ENCODE data around the gene ITK. TPM values are rescaled to one million over a fixed set of nuclear protein-coding genes. Genes with fewer than 3 reads are reported as not detected.

The ITK gene
- total and polyA plus RNA-seq, 2 of the 8 experiments (the other 6 are each of a cell fraction or from before 2014, with no cell fraction given) = 0.05 TPM; not detected in 1

DNA sequence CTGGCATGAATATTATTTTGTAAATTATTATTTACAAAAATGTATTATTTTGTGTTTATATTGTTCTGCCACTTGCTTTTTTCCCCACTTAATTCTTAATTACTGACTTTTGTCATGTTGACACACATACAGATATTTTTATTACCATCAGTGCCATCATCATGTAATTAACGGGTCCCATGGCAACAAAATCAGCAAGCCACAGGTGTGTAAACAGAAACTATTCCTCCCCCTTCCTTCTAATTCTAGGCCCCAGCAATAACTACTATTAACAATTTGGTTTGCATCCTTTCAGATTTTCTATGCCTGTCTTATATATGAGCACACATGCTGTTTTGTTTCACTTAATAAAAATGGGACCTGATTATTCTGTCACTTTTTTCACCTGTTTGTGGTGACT, 114.6 kb downstream of the ITK start:
- Histone ChIP-seq H3K4me1 (replicated peaks in 1 of 4; ENCODE audit: control insufficient read depth in 3 of 4, insufficient read depth in 4 of 4, low read length in 3 of 4) (no peaks in the 10 kb centered on the region), H3K23me2 (ENCODE audit: low read depth, low read length) (no peaks in the 10 kb centered on the region), H3K79me2 (ENCODE audit: control insufficient read depth in 1 of 2, insufficient read depth in 2 of 2, low read length in 2 of 2) (no peaks in the 10 kb centered on the region), H3K18ac (ENCODE audit: extremely low read depth, low read length) (no peak overlapping the region), H3K4me2 (ENCODE audit: insufficient read depth in 1 of 2, low read depth in 2 of 2, low read length in 2 of 2) (no peak overlapping the region), H3K36me3 (ENCODE audit: control insufficient read depth in 2 of 4, insufficient read depth in 4 of 4, low read length in 3 of 4) (peaks cover 0 to 5% (median 2%) of the 10 kb centered on the region in 4 experiments; a peak in 4 of 8 replicates), H2BK12ac (ENCODE audit: low read depth, low read length) (no peak overlapping the region), H3K27me3 (replicated peaks in 1 of 4; ENCODE audit: control insufficient read depth in 3 of 4, extremely low read depth in 1 of 4, insufficient read depth in 3 of 4, low read length in 3 of 4) (no peaks in the 10 kb centered on the region), H3K79me1 (ENCODE audit: low read depth, low read length) (no peaks in the 10 kb centered on the region; the same call in 1 of the 2 replicates), H4K91ac (replicated peaks; ENCODE audit: insufficient read length, low read length) (no peak overlapping the region), H4K5ac (ENCODE audit: insufficient read length, low read depth, low read length) (no peak overlapping the region), H3K56ac (replicated peaks; ENCODE audit: insufficient read length, low read depth, low read length) (no peak overlapping the region), H3K9ac (replicated peaks in 1 of 4; ENCODE audit: extremely low read depth in 1 of 4, low read depth in 3 of 4, low read length in 3 of 4) (no peak overlapping the region), H2BK5ac (ENCODE audit: low read depth, low read length) (no peak overlapping the region), H3K4ac (replicated peaks; ENCODE audit: insufficient read length, low read depth, low read length) (no peak overlapping the region), H3K9me3 (ENCODE audit: insufficient read depth in 2 of 2, low read depth in 1 of 2, low read length in 1 of 2) (no peaks in the 10 kb centered on the region), H4K20me1 (replicated peaks in 1 of 2; ENCODE audit: control insufficient read depth in 1 of 2, insufficient read depth in 2 of 2, low read length in 2 of 2) (no peaks in the 10 kb centered on the region), H3K23ac (ENCODE audit: insufficient read length) (no peak overlapping the region), H3K14ac (ENCODE audit: insufficient read length) (no peak overlapping the region), H3K27ac (ENCODE audit: low read depth, low read length) (no peak overlapping the region), H2AFZ (ENCODE audit: low read length) (no peak overlapping the region), H2BK20ac (ENCODE audit: low read length) (no peak overlapping the region), H2BK120ac (replicated peaks; ENCODE audit: low read depth, low read length) (no peak overlapping the region), H2AK5ac (ENCODE audit: low read depth, low read length) (no peak overlapping the region), H3K4me3 (ENCODE audit: extremely low read depth in 1 of 4, insufficient read depth in 2 of 4, low read depth in 3 of 4, low read length in 4 of 4) (no peak overlapping the region), H2BK15ac (ENCODE audit: low read length) (no peak overlapping the region), H4K8ac (ENCODE audit: extremely low read depth, insufficient read depth, low read length) (no peak overlapping the region)
- no peak for TF ChIP-seq JUN (IDR thresholded peaks at IDR 0.05; ENCODE audit: low read depth, low read length)
- FAIRE-seq (no peak), DNase-seq (ENCODE audit: low read depth in 1 of 2, low spot score in 2 of 2) (no peak)
- POLR2A ChIA-PET (ENCODE audit: partially characterized antibody) = no interaction called here
- CTCF ChIA-PET (ENCODE audit: partially characterized antibody) = interaction anchor here (0.5 to 3.7 kb wide), 10 partner anchors 9 to 146 kb away, joined by 3 to 20 read pairs (median 4); no protein-coding TSS in a partner anchor
- 77% methylated on average over 1 of the region's 1 CpG; no CpG with 5 or more reads in 1 of the 2 experiments for WGBS, 2 experiments (ENCODE audit: extremely low coverage in 1 of 2, insufficient coverage in 1 of 2, insufficient read length in 1 of 2, insufficient replicate concordance in 2 of 2, low coverage in 1 of 2, low lambda C conversion rate in 2 of 2, missing lambda C conversion rate in 1 of 2)

Measured in H1 (cell line).